HCEC 1CT (cell line): ENCODE measurements around the gene SH3GL3.

Experiments used
- DNase-seq: peaks from one replicate; pipeline ENCODE4 v3.0.0-alpha.2; 2017

The SH3GL3 gene

DNA sequence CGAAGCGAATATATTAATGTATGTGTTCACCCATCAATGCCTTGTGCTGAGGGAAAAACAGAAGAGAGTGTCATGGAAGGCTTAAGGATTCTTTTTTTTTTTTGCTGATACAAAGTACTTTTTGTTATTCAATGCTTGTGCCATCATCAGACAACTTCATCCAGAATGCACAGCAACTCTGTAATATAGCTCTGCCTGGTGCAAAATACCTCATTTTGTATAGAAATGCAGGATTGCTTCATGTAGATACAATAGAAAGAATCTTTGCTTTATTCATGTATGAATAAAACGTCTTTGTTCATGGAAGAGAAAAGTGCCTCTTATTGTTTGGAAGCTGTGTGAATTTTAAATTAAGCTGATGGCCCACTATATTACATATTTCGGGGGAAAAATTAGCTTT lies 62.9 kb downstream of the SH3GL3 start:
- no peak for DNase-seq

GRCh38 chr15:83512459-83512858 lies 65.3 kb downstream of the SH3GL3 start:
- DNase-seq, result no peak

GRCh38 chr15:83514584-83514983 lies 67.4 kb downstream of the SH3GL3 start:
- no peak for DNase-seq

GRCh38 chr15:83515164-83515563 lies 68.0 kb downstream of the SH3GL3 start:
- no peak for DNase-seq

DNA sequence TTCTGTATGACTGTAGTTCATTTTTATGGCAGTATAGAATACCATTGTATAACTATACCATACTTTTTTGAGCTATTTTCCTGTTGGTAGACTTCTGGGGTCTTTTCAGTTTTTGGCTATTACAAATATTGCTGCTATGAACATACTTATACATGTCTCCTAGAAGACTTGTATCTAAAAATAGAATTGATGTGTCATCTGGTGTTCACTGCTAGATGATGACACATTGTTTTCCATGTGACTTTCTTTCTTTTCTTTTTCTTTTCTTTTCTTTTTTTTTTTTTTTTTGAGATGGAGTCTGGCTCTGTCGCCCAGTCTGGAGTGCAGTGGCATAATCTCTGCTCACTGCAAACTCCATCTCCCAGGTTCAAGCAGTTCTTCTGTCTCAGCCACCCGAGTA lies 69.8 kb downstream of the SH3GL3 start:
- peak; percentile 59 for DNase-seq

GRCh38 chr15:83526319-83526718 lies 79.2 kb downstream of the SH3GL3 start:
- DNase-seq, result no peak

DNA sequence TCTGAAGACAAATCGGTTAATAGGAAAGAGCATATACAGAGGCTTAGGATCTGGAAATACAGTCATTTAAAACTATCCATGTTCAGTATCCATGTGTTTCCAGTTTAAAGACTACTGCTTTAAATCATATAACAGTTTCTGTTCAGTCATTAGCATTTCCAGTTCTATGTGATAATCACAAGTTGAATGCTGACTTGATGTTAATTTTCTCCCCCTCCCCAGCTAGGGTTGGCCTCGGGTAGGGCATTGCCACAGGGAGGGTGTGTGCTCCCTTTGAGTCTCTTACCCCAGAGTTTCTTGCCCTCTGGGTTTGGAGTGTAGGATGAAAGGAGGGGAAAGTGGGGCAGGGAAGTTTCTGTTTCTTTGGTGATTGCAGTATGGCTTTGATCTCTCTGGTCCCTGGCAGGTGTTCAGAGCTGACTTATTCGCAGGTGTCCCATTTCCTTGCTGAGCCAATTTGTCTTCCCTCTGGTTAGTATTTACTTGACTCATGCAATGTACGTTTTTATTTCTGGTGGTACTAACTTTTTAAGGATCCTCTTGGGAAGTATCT lies 86.3 kb downstream of the SH3GL3 start:
- no peak for DNase-seq

GRCh38 chr15:83537606-83538005 lies 90.5 kb downstream of the SH3GL3 start:
- DNase-seq, result no peak

- no peak for DNase-seq
Observed at GRCh38 chr15:83538682-83539081, 91.5 kb downstream of the SH3GL3 start.

DNA sequence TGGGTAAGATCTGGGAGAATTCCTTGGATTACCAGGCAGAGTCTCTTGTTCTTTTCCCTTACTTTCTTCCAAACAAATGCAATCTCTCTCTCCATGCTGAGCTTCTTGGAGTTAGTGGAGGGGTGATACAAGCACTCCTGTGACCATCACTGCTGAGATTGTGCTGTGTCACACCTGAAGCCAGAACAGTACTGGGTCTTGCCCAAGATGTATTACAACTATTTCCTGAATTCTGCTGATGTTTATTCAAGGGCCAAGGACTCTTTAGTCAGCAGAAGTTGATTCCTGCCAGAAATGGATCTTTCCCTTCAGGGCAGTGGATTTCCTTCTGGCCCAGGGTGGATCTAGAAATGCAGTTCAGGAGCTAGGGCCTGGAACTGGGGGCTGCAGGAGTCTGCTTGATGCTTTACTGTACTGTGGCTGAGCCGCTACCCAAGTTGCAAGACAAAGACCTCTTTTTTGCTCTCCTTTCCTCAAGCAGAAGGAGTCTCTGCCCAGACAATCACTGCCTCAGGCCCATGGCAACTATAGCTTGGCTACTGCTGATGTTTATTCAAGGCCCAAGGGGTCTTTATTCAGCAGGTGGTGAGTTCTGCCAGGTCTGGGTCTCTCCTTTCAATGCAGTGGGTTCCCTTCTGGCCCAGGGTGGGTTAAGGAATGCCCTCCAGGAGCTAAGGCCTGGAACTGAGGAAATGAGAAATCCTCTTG lies 98.8 kb downstream of the SH3GL3 start:
- DNase-seq, result no peak

DNA sequence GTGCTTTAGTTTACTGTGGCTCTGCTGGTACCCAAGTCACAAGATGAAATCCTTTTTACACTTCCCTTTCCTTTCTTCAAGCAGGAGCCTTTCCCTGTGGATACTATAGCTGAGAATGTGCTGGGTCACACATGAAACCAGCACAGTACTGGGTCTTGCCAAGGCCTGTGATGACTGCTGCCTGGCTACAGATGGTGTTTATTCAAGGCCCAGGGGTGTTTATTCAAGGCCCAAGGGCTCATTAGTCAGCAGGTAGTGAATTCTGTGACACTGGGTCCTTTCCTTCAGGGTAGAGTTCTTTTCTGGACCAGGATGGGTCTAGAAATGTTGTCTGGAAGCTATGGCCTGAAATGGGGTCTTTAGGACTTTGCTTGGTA lies 99.4 kb downstream of the SH3GL3 start:
- no peak for DNase-seq

- DNase-seq, result no peak
Observed at GRCh38 chr15:83547168-83547567, 100.0 kb downstream of the SH3GL3 start.

DNA sequence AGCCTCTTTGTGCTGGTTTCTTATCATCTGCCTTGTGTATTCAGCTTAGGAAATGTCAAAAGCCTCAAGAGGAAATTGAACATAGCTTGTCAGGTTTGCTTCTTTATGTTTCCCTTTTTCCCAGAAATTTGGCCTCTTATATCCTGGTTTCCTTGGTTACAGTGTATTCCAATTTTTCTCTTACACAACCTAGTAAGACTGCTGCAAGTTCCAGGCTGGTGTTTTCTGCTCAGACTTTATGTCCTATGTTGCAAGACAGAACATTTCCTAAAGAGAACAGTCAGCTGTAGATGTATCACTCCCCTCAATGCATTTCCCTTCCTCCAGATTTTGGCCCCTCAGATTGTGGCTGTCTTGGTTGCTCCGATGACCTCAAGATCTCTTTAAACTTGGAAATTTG lies 102.5 kb downstream of the SH3GL3 start:
- no peak for DNase-seq

- no peak for DNase-seq
Observed at GRCh38 chr15:83554558-83554957, 107.4 kb downstream of the SH3GL3 start.

GRCh38 chr15:83555383-83555782 lies 108.2 kb downstream of the SH3GL3 start:
- no peak for DNase-seq

DNA sequence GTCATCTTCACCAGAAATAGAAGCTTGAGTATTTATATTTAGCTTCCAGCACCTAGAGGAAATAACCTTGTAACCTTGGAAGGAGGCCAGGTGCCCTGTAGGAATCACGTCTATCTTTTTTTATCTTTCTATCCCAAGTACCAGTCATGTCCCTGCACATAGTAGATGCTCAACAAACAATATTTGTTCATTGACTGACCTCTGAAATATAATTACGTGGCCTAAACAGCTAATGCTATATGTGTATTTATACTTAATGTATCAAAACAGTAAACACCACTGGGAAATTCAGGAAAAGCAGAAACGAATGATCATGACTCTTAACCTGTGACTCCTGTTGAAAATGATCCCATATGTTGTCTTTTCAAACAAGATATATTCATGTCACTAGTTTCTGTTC lies 108.9 kb downstream of the SH3GL3 start:
- DNase-seq, result no peak

GRCh38 chr15:83556754-83557153 lies 109.6 kb downstream of the SH3GL3 start:
- DNase-seq, result no peak

DNA sequence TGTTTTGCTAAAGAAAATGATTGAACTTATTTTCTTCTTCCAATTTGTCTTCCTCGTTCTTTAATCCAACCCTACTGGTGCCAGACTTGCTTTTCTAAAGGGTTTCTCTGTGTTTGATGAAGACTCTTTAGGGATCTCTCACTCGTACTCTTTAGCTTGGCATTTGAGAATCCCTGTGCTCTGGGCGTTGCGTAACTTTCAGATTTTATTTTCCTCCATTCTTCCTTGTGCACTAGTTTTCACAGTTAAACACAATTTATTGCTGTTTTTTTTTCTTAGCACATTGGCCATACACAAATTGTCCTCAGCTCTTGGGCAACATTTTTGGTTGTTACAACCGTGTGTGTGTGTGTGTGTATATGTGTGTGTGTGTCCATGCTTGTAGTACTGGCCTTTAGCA lies 111.0 kb downstream of the SH3GL3 start:
- DNase-seq, result no peak

DNA sequence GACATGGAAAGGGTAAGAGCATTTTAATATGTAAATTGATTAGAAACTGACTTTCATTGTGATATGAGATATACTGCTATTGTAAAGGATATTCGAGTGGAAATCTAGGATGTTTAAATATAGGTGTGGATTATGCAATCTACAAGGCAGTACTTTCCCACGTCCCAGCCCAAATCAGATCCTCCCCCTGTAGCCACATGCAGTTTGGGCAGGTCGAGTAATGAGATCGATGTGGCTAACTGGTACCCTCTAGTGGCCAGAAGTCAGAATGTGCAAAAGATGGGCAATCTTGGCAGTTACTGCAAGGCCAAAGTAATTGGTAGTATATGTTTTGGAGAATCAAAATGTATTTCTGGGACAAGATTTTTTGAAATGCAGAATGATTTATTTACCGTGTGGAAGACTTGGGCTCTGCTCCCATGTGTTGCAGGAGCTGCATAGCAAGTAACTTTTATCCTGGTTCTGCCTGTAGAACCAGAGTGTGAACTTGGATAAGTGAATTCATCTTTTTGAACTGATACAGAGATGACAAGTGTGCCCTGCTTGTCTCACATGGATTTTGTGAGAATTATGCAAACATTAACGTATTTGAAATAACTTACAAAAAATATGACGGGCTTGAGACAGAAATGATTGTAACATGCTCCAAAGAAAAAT lies 112.3 kb downstream of the SH3GL3 start:
- DNase-seq, result peak; percentile 65

GRCh38 chr15:83561661-83562060 lies 114.5 kb downstream of the SH3GL3 start:
- no peak for DNase-seq

- no peak for DNase-seq
Observed at GRCh38 chr15:83565138-83565537, 118.0 kb downstream of the SH3GL3 start.

GRCh38 chr15:83565553-83566159 lies 118.5 kb downstream of the SH3GL3 start:
- peak; percentile 39 for DNase-seq

DNA sequence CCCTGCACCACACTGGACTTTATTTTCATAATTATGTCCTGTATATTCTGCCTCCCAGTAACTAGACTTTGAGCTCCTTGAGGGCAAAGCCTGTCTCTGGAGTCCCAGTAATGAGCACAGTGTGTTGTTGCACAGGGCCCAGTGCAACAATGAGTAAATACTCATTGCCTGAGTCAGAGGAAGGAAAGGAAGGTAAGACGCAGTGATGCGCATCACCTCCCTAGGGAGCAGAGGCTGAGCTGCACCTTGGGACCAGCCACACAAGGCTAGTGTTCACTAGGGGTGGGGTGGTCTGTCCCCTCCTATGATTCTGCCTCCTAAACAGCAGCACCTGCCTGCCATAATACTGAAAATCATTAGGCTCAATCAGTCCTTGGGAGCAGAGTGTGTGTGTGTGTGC lies 120.2 kb downstream of the SH3GL3 start:
- DNase-seq, result no peak

DNA sequence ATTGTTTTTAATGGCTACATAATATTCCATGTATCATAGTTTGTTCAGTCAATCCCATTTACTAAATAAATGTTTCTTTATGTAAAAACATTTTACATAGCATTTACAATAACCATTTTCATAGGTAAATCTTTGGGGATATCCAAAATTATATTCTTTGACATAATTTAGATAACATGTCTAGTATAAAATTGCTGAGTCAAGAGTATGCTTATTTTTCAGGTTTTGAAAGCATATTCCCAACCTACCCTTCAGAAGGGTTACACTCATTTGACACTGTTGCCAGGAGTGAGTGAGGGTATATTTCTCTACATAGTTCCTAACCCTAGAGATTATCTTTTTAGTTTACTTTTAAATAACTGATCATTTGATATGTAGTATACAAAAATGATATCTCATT lies 122.2 kb downstream of the SH3GL3 start:
- DNase-seq, result no peak
